ENCODE measurements around the gene ZNF777.

ZNF777 gene

DNA sequence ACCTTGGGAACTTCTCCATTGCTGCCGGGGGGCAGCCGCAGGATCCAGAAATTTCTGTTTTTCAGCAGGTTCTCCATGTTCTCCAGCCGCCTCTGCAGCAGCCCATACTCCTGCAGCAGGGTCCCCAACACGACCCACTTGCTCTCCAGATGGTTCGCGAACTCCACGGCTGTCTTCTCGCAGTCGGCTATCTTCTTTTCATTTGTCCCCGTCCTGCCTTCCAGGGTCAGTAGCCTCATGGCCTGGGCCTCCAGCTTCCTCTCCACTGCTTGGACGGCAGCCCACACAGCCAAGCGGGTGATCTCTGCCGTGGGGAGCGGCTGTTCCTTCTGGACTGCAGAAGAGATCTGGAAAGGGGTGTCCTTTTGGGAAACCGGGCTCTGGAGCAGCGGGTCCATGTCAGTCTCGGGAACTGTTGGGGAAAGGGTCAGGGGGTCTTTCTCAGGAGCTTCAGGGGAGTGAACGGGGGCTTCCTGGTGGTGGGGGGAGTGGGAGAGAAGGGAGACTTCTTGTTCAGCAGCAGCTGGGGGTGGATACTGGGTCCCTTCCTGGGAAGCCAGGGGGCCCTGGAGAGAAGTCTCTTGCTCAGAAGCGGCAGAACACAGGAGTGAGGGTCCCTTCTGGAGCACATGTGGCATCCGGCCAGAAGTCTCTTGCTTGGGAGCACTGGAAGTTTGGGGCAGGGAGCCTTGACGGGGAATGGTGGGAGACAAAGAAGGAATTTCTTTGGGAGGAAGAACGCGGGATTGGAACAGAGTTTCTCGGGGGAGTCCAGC lies 5.5 kb downstream of the ZNF777 start:
- Histone ChIP-seq H2AK5ac (ENCODE audit: low read depth, low read length) (no peak overlapping the region), H3K18ac (ENCODE audit: low read length) (no peak overlapping the region), H2AFZ (ENCODE audit: low read length) (no peak overlapping the region), H2BK15ac (ENCODE audit: low read length) (no peak overlapping the region), H3K14ac (ENCODE audit: low read length) (no peak overlapping the region), H4K91ac (ENCODE audit: low read depth, low read length, poor library complexity) (no peak overlapping the region), H2BK12ac (ENCODE audit: low read length) (no peak overlapping the region), H3K4me3 (ENCODE audit: low read length in 2 of 2) (no peak overlapping the region), H3K4me1 (ENCODE audit: control insufficient read depth in 2 of 2, insufficient read depth in 1 of 2, low read depth in 1 of 2, low read length in 2 of 2) (peaks cover 2 to 5% of the 10 kb centered on the region in 2 donors), H2BK5ac (ENCODE audit: low read length) (no peak overlapping the region), H3K4me2 (ENCODE audit: insufficient read depth, low read length, poor library complexity, severe bottlenecking) (no peak overlapping the region), H3K27me3 (ENCODE audit: control insufficient read depth in 3 of 3, insufficient read depth in 3 of 3, low read depth in 1 of 3, low read length in 3 of 3) (no peaks in the 10 kb centered on the region), H4K8ac (ENCODE audit: low read depth, low read length) (no peak overlapping the region), H3K23ac (ENCODE audit: low read depth, low read length, poor library complexity) (no peak overlapping the region), H2BK120ac (ENCODE audit: low read depth, low read length) (no peak overlapping the region), H3K9ac (ENCODE audit: low read depth, low read length, poor library complexity) (no peak overlapping the region), H3K9me3 (replicated peaks in 1 of 2; ENCODE audit: control insufficient read depth in 2 of 2, insufficient read depth in 1 of 2, low read depth in 1 of 2, low read length in 2 of 2) (no peaks in the 10 kb centered on the region), H3K27ac (replicated peaks; ENCODE audit: low read length) (no peak overlapping the region), H3K4ac (ENCODE audit: low read length) (no peak overlapping the region), H3K79me1 (ENCODE audit: low read depth, low read length) (peaks cover 4% of the 10 kb centered on the region), H3K36me3 (replicated peaks in 1 of 2; ENCODE audit: control insufficient read depth in 2 of 2, insufficient read depth in 2 of 2, low read length in 2 of 2) (peaks cover 20 to 60% of the 10 kb centered on the region in 2 donors)
- no CpG with 5 or more reads among the region's 24 CpGs for WGBS, 2 donors (ENCODE audit: extremely low coverage in 2 of 2, insufficient read length in 2 of 2, insufficient replicate concordance in 1 of 2)
- no peak for DNase-seq (ENCODE audit: low spot score)

DNA sequence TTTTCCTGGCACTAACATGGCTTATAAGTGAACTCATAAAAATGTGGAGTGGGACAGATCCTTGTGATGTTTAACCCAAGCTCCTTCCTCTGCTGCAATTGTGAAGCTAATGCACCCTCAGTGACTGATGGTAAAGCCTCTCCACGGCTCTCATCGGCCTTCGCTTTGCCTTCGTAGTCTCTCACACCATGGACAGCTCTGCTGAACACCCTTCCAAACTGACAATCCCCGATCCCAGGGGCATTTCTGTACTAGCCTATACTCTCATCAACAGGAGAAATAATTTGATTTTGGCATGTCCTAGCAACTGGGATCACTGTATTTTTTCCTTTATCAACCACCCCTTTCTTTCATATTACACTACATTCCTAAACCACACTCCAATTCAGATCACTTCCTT lies 6.1 kb downstream of the ZNF777 start:
- H3K4ac ChIP-seq (ENCODE audit: low read length): no peak overlapping the region
- no peak overlapping the region for H2BK120ac ChIP-seq (ENCODE audit: low read depth, low read length)
- no peak overlapping the region for H3K23ac ChIP-seq (ENCODE audit: low read depth, low read length, poor library complexity)
- H2AFZ ChIP-seq (ENCODE audit: low read length): no peak overlapping the region
- H2BK12ac ChIP-seq (ENCODE audit: low read length): no peak overlapping the region
- no peak overlapping the region for H4K91ac ChIP-seq (ENCODE audit: low read depth, low read length, poor library complexity)
- peaks cover 4% of the 10 kb centered on the region for H3K79me1 ChIP-seq (ENCODE audit: low read depth, low read length)
- H3K4me2 ChIP-seq (ENCODE audit: insufficient read depth, low read length, poor library complexity, severe bottlenecking): no peak overlapping the region
- H3K4me1 ChIP-seq (ENCODE audit: control insufficient read depth in 2 of 2, insufficient read depth in 1 of 2, low read depth in 1 of 2, low read length in 2 of 2): peaks cover 2 to 5% of the 10 kb centered on the region in 2 donors
- H2BK5ac ChIP-seq (ENCODE audit: low read length): no peak overlapping the region
- H3K36me3 ChIP-seq (replicated peaks in 1 of 2; ENCODE audit: control insufficient read depth in 2 of 2, insufficient read depth in 2 of 2, low read length in 2 of 2): peaks cover 25 to 66% of the 10 kb centered on the region in 2 donors
- H3K9me3 ChIP-seq (replicated peaks in 1 of 2; ENCODE audit: control insufficient read depth in 2 of 2, insufficient read depth in 1 of 2, low read depth in 1 of 2, low read length in 2 of 2): no peaks in the 10 kb centered on the region
- H3K27ac ChIP-seq (replicated peaks; ENCODE audit: low read length): no peak overlapping the region
- no peak overlapping the region for H3K9ac ChIP-seq (ENCODE audit: low read depth, low read length, poor library complexity)
- no peak for DNase-seq (ENCODE audit: low spot score)
- H3K4me3 ChIP-seq (ENCODE audit: low read length in 2 of 2): no peak overlapping the region
- no peak overlapping the region for H2BK15ac ChIP-seq (ENCODE audit: low read length)
- H3K14ac ChIP-seq (ENCODE audit: low read length): no peak overlapping the region
- H2AK5ac ChIP-seq (ENCODE audit: low read depth, low read length): no peak overlapping the region
- no CpG with 5 or more reads among the region's 5 CpGs for WGBS, 2 donors (ENCODE audit: extremely low coverage in 2 of 2, insufficient read length in 2 of 2, insufficient replicate concordance in 1 of 2)
- H4K8ac ChIP-seq (ENCODE audit: low read depth, low read length): no peak overlapping the region
- no peaks in the 10 kb centered on the region for H3K27me3 ChIP-seq (ENCODE audit: control insufficient read depth in 3 of 3, insufficient read depth in 3 of 3, low read depth in 1 of 3, low read length in 3 of 3)
- H3K18ac ChIP-seq (ENCODE audit: low read length): no peak overlapping the region

DNA sequence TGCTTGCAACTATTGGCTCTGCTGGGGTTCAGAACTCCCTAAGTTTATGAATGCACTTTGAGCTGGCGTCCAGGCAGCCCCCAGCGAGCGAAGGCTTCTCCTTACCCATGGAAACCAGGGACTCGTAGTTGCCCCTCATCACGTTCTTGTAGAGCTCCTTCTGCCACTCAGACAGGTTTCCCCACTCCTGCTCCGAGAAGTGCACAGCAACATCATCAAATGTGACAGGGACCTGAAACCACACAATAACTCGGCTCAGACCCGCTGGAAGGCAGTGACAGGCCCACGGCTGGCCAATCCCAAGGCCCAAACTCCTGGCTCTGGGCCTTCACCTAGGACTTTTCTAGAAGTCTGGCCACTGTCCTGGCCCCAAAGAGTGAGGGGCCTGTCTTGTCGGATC lies 6.9 kb downstream of the ZNF777 start:
- no peaks in the 10 kb centered on the region for H3K9me3 ChIP-seq (replicated peaks in 1 of 2; ENCODE audit: control insufficient read depth in 2 of 2, insufficient read depth in 1 of 2, low read depth in 1 of 2, low read length in 2 of 2)
- no peaks in the 10 kb centered on the region for H3K27me3 ChIP-seq (ENCODE audit: control insufficient read depth in 3 of 3, insufficient read depth in 3 of 3, low read depth in 1 of 3, low read length in 3 of 3)
- H3K4me1 ChIP-seq (ENCODE audit: control insufficient read depth in 2 of 2, insufficient read depth in 1 of 2, low read depth in 1 of 2, low read length in 2 of 2): peaks cover 0 to 4% of the 10 kb centered on the region in 2 donors
- no peak overlapping the region for H3K18ac ChIP-seq (ENCODE audit: low read length)
- peaks cover 32 to 74% of the 10 kb centered on the region in 2 donors for H3K36me3 ChIP-seq (replicated peaks in 1 of 2; ENCODE audit: control insufficient read depth in 2 of 2, insufficient read depth in 2 of 2, low read length in 2 of 2)
- H2BK120ac ChIP-seq (ENCODE audit: low read depth, low read length): no peak overlapping the region
- H4K8ac ChIP-seq (ENCODE audit: low read depth, low read length): no peak overlapping the region
- H3K14ac ChIP-seq (ENCODE audit: low read length): no peak overlapping the region
- no peak overlapping the region for H2BK5ac ChIP-seq (ENCODE audit: low read length)
- no peak overlapping the region for H2AFZ ChIP-seq (ENCODE audit: low read length)
- H3K9ac ChIP-seq (ENCODE audit: low read depth, low read length, poor library complexity): no peak overlapping the region
- no peak overlapping the region for H3K4ac ChIP-seq (ENCODE audit: low read length)
- no peak overlapping the region for H2BK12ac ChIP-seq (ENCODE audit: low read length)
- no peak overlapping the region for H4K91ac ChIP-seq (ENCODE audit: low read depth, low read length, poor library complexity)
- no peaks in the 10 kb centered on the region for H3K79me1 ChIP-seq (ENCODE audit: low read depth, low read length)
- H2BK15ac ChIP-seq (ENCODE audit: low read length): no peak overlapping the region
- no peak overlapping the region for H3K4me2 ChIP-seq (ENCODE audit: insufficient read depth, low read length, poor library complexity, severe bottlenecking)
- no peak overlapping the region for H3K4me3 ChIP-seq (ENCODE audit: low read length in 2 of 2)
- no peak overlapping the region for H3K27ac ChIP-seq (replicated peaks; ENCODE audit: low read length)
- no peak for DNase-seq (ENCODE audit: low spot score)
- H2AK5ac ChIP-seq (ENCODE audit: low read depth, low read length): no peak overlapping the region
- no CpG with 5 or more reads among the region's 10 CpGs for WGBS, 2 donors (ENCODE audit: extremely low coverage in 2 of 2, insufficient read length in 2 of 2, insufficient replicate concordance in 1 of 2)
- H3K23ac ChIP-seq (ENCODE audit: low read depth, low read length, poor library complexity): no peak overlapping the region

DNA sequence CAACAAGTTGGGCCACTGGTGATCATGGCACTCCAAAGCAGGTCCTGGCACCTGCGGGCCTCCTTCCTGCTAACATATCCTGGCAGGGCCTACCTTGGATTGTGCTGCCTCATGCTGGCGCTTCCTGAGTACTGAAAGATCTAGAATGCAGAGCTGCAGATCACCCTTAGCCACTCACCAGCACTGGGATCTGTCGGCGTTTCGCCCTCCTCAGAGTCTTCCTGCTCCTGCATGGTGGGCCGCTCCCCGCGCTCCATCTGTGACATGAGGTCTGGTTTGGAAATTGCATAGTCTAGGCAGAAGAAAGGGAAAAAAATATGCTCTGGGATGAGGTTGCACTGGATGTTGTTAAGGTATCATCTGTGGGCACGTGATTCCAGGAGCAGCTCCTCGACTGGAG lies 10.0 kb downstream of the ZNF777 start:
- Histone ChIP-seq H2AK5ac (ENCODE audit: low read depth, low read length) (no peak overlapping the region), H2BK120ac (ENCODE audit: low read depth, low read length) (no peak overlapping the region), H3K36me3 (replicated peaks in 1 of 2; ENCODE audit: control insufficient read depth in 2 of 2, insufficient read depth in 2 of 2, low read length in 2 of 2) (peaks cover 42 to 89% of the 10 kb centered on the region in 2 donors), H3K9ac (ENCODE audit: low read depth, low read length, poor library complexity) (no peak overlapping the region), H3K27ac (replicated peaks; ENCODE audit: low read length) (no peak overlapping the region), H3K23ac (ENCODE audit: low read depth, low read length, poor library complexity) (no peak overlapping the region), H3K4me3 (ENCODE audit: low read length in 2 of 2) (no peak overlapping the region), H3K14ac (ENCODE audit: low read length) (no peak overlapping the region), H2BK5ac (ENCODE audit: low read length) (no peak overlapping the region), H2BK15ac (ENCODE audit: low read length) (no peak overlapping the region), H3K4me1 (ENCODE audit: control insufficient read depth in 2 of 2, insufficient read depth in 1 of 2, low read depth in 1 of 2, low read length in 2 of 2) (no peaks in the 10 kb centered on the region), H3K18ac (ENCODE audit: low read length) (no peak overlapping the region), H2BK12ac (ENCODE audit: low read length) (no peak overlapping the region), H4K8ac (ENCODE audit: low read depth, low read length) (no peak overlapping the region), H3K4ac (ENCODE audit: low read length) (no peak overlapping the region), H2AFZ (ENCODE audit: low read length) (no peak overlapping the region), H3K9me3 (replicated peaks in 1 of 2; ENCODE audit: control insufficient read depth in 2 of 2, insufficient read depth in 1 of 2, low read depth in 1 of 2, low read length in 2 of 2) (no peaks in the 10 kb centered on the region), H3K27me3 (ENCODE audit: control insufficient read depth in 3 of 3, insufficient read depth in 3 of 3, low read depth in 1 of 3, low read length in 3 of 3) (no peaks in the 10 kb centered on the region), H3K79me1 (ENCODE audit: low read depth, low read length) (no peaks in the 10 kb centered on the region), H3K4me2 (ENCODE audit: insufficient read depth, low read length, poor library complexity, severe bottlenecking) (no peak overlapping the region), H4K91ac (ENCODE audit: low read depth, low read length, poor library complexity) (no peak overlapping the region)
- WGBS, 2 donors (ENCODE audit: extremely low coverage in 2 of 2, insufficient read length in 2 of 2, insufficient replicate concordance in 1 of 2): no CpG with 5 or more reads among the region's 10 CpGs
- DNase-seq (ENCODE audit: low spot score): no peak
